Peyer's patch (tissue), 4 donors: ENCODE measurements around the gene SORL1. TPM values are rescaled to one million over a fixed set of nuclear protein-coding genes. Genes with fewer than 3 reads are reported as not detected.

Source experiments
- DNase-seq, 3 donors: peaks; one replicate each; pipeline ENCODE4 v3.0.0-alpha.2; 2017 to 2019
- H3K27ac ChIP-seq, 4 donors: fragments of 200-600 bp; sonication (generic); one replicate each; pipeline ENCODE4 v1.5.1; 2016 to 2019
- H3K27me3 ChIP-seq, 2 donors: fragments of 200-600 bp; sonication (generic); one replicate each; pipeline ENCODE4 v1.5.1; 2019
- H3K36me3 ChIP-seq, 3 donors: fragments of 200-600 bp; sonication (generic); one replicate each; pipeline ENCODE4 v1.5.1; 2016 to 2019
- H3K4me1 ChIP-seq, 4 donors: fragments of 200-600 bp; sonication (generic); one replicate each; pipeline ENCODE4 v1.5.1; 2016 to 2019
- H3K4me3 ChIP-seq, 4 donors: fragments of 200-600 bp; sonication (generic); 1 replicate in 3 of 4; 2 replicates in 1 of 4; pipeline ENCODE4 v1.5.1; 2016 to 2019; ENCODE audit warnings: mild to moderate bottlenecking in 1 of 4
- H3K9me3 ChIP-seq, 4 donors: fragments of 200-600 bp; sonication (generic); one replicate each; pipeline ENCODE4 v1.5.1; 2016 to 2019; ENCODE audit warnings: mild to moderate bottlenecking in 1 of 4
- POLR2A ChIP-seq, 2 donors: fragments of 450-650 bp; IDR thresholded peaks; one replicate each; pipeline ENCODE4 v1.5.1; 2017; ENCODE audit warnings: antibody characterized with exemption in 2 of 2, mild to moderate bottlenecking in 2 of 2, moderate library complexity in 2 of 2
- total RNA-seq, 4 donors: library from RNA; depleted of rRNA; stranded (reverse); fragments of >200 nt; gene quantifications; one replicate each; pipeline ENCODE4 v1.1.0, GENCODE V29; 2016
- TF ChIP-seq, protein P1 (sequence below), 6 experiments: fragments of 450-650 bp in 4 of 6; fragments of 200-600 bp in 2 of 6; sonication (generic) in 1 of 6; IDR thresholded peaks; one replicate each; pipeline ENCODE4 v1.5.1; 2017 to 2019; ENCODE audit warnings: antibody characterized with exemption in 6 of 6, mild to moderate bottlenecking in 3 of 6, moderate library complexity in 1 of 6

The SORL1 gene
- total RNA-seq, 4 donors from 2014 or later: 52.0 to 282 (median 191) TPM

DNA sequence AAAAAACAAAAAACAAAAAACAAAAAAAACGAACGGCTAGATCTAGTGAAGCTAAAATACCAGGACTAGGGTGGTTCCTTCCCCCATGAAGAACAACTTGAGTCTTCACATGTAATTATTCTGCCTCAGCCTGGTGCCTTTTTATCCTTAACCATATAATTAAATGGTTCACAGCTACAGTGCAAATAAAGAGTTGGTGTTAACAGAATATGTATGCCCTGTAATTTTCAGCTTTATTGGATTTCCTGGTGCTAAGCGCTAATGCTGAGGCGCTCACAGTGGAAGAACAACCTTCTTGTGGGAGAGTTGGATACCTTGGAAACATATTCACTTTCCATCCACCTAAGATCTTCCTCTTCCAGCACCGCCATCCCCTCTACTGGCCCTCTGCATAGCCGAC lies 159.1 kb downstream of the SORL1 start:
- Histone ChIP-seq H3K4me3 (no peak overlapping the region), H3K4me1 (no peaks in the 10 kb centered on the region), H3K27me3 (no peaks in the 10 kb centered on the region), H3K27ac (no peak overlapping the region), H3K9me3 (no peaks in the 10 kb centered on the region), H3K36me3 (peaks cover 0 to 96% (median 0%) of the 10 kb centered on the region in 3 donors)
- no peak for TF ChIP-seq POLR2A (IDR thresholded peaks at IDR 0.05)
- TF ChIP-seq, protein P1, sequence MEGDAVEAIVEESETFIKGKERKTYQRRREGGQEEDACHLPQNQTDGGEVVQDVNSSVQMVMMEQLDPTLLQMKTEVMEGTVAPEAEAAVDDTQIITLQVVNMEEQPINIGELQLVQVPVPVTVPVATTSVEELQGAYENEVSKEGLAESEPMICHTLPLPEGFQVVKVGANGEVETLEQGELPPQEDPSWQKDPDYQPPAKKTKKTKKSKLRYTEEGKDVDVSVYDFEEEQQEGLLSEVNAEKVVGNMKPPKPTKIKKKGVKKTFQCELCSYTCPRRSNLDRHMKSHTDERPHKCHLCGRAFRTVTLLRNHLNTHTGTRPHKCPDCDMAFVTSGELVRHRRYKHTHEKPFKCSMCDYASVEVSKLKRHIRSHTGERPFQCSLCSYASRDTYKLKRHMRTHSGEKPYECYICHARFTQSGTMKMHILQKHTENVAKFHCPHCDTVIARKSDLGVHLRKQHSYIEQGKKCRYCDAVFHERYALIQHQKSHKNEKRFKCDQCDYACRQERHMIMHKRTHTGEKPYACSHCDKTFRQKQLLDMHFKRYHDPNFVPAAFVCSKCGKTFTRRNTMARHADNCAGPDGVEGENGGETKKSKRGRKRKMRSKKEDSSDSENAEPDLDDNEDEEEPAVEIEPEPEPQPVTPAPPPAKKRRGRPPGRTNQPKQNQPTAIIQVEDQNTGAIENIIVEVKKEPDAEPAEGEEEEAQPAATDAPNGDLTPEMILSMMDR (IDR thresholded peaks at IDR 0.05): no peak
- no peak for DNase-seq

DNA sequence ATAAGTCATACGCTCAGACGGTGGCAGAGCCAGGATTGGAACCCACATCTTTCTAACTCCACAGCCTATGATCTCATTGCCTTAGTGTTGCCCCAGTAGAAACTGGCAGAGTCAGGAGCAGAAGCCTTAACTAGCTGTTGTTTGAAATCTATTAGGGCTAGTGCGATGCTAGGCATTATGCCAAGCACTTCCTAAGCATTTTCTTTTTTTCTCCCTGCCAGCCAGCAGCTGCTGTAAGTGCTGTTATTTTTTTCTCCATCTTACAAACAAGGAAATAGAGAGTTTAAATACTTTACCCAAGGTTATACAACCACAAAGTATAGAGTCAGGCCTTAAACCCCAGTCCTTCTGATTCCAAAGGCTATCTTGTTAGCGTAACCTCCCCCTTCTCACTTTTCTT lies 161.6 kb downstream of the SORL1 start:
- Histone ChIP-seq H3K36me3 (peaks cover 0 to 94% (median 0%) of the 10 kb centered on the region in 3 donors), H3K9me3 (no peaks in the 10 kb centered on the region), H3K4me1 (no peaks in the 10 kb centered on the region), H3K27me3 (no peaks in the 10 kb centered on the region), H3K4me3 (no peak overlapping the region), H3K27ac (no peak overlapping the region)
- DNase-seq: no peak
- TF ChIP-seq POLR2A (IDR thresholded peaks at IDR 0.05): no peak
- TF ChIP-seq, protein P1 (IDR thresholded peaks at IDR 0.05): no peak

DNA sequence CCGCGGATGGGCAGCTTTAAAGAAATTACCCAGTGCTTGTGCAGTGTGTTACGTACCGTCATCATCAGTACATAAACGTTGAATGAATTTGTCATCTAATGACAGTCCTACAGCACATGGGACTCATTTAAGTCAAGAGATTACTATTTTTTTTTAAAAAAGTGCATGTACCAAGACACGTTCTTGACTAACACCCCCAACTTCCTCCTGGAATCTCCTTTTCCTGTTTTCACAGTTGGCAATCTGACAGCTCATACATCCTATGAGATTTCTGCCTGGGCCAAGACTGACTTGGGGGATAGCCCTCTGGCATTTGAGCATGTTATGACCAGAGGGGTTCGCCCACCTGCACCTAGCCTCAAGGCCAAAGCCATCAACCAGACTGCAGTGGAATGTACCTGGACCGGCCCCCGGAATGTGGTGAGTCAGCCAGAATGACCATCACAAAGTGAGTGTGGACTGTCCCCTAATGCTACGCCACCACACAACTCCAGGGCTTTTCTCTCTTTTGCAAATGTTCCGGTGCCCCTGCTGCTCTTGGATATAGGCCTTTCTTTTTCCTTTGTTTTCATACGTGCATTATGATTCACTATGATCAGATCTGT lies 162.6 kb downstream of the SORL1 start:
- TF ChIP-seq POLR2A (IDR thresholded peaks at IDR 0.05): no peak
- TF ChIP-seq, protein P1 (IDR thresholded peaks at IDR 0.05): no peak
- no peak for DNase-seq
- Histone ChIP-seq H3K36me3 (peaks cover 0 to 94% (median 0%) of the 10 kb centered on the region in 3 donors), H3K9me3 (no peaks in the 10 kb centered on the region), H3K4me1 (no peaks in the 10 kb centered on the region), H3K27me3 (no peaks in the 10 kb centered on the region), H3K4me3 (no peak overlapping the region), H3K27ac (no peak overlapping the region)

DNA sequence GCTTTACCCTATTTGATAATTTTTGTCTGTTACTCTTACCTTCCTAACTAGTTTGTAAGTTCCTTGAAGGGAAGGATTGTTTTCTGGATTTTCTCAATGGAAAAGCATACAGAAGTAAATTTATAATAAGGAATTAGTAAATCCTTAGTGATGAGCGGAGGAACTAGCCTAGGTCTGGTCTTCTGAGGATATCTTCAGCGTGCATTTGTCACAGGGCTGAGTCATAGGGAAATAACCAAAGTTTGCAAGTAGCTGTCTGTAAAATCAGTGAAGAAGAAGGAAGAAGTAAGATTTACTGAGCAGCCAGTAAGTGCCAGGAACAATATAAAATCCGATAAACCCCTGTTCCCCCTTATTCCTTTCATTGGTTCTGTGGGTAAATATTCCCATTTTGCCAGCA lies 163.4 kb downstream of the SORL1 start:
- H3K27me3 ChIP-seq: no peaks in the 10 kb centered on the region
- no peaks in the 10 kb centered on the region for H3K9me3 ChIP-seq
- H3K36me3 ChIP-seq: peaks cover 0 to 96% (median 0%) of the 10 kb centered on the region in 3 donors
- H3K4me1 ChIP-seq: no peaks in the 10 kb centered on the region
- no peak overlapping the region for H3K4me3 ChIP-seq
- no peak overlapping the region for H3K27ac ChIP-seq
- no peak for DNase-seq
- no peak for TF ChIP-seq POLR2A (IDR thresholded peaks at IDR 0.05)
- TF ChIP-seq, protein P1 (IDR thresholded peaks at IDR 0.05): no peak

DNA sequence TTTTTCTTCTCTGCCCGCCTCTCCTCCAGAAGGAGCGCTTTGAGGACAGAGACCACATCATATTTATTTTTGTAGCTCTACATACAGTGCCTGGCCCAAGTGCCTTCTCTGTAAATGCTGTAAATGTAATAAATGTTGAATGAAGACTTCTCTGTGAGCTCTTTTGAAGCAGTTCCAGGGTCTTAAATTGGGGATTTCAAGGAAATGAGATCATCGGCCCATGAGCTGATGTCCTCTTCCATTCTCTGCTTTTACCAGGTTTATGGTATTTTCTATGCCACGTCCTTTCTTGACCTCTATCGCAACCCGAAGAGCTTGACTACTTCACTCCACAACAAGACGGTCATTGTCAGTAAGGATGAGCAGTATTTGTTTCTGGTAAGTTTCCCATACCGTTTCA lies 166.4 kb downstream of the SORL1 start:
- TF ChIP-seq POLR2A (IDR thresholded peaks at IDR 0.05): no peak
- TF ChIP-seq, protein P1 (IDR thresholded peaks at IDR 0.05): no peak
- DNase-seq: no peak
- no peaks in the 10 kb centered on the region for H3K9me3 ChIP-seq
- no peak overlapping the region for H3K27ac ChIP-seq
- H3K4me3 ChIP-seq: no peak overlapping the region
- no peaks in the 10 kb centered on the region for H3K4me1 ChIP-seq
- H3K27me3 ChIP-seq: no peaks in the 10 kb centered on the region
- peaks cover 0 to 95% (median 12%) of the 10 kb centered on the region in 3 donors for H3K36me3 ChIP-seq
